Tibial nerve (tissue), 3 donors: Measurements from ENCODE around the gene TANC1.

ENCODE experiments used
- POLR2A ChIP-seq, 2 donors: fragments of 450-650 bp; IDR thresholded peaks; one replicate each; pipeline ENCODE4 v1.6.1; 2017; ENCODE audit warnings: antibody characterized with exemption in 2 of 2, mild to moderate bottlenecking in 2 of 2, moderate library complexity in 2 of 2
- TF ChIP-seq, protein P1 (sequence below), 5 experiments: fragments of 200-600 bp in 3 of 5; fragments of 450-650 bp in 2 of 5; sonication (generic) in 3 of 5; IDR thresholded peaks; one replicate each; pipeline ENCODE4 v1.5.1; 2016 to 2019; ENCODE audit warnings: antibody characterized with exemption in 5 of 5, mild to moderate bottlenecking in 3 of 5, moderate library complexity in 2 of 5

DNA sequence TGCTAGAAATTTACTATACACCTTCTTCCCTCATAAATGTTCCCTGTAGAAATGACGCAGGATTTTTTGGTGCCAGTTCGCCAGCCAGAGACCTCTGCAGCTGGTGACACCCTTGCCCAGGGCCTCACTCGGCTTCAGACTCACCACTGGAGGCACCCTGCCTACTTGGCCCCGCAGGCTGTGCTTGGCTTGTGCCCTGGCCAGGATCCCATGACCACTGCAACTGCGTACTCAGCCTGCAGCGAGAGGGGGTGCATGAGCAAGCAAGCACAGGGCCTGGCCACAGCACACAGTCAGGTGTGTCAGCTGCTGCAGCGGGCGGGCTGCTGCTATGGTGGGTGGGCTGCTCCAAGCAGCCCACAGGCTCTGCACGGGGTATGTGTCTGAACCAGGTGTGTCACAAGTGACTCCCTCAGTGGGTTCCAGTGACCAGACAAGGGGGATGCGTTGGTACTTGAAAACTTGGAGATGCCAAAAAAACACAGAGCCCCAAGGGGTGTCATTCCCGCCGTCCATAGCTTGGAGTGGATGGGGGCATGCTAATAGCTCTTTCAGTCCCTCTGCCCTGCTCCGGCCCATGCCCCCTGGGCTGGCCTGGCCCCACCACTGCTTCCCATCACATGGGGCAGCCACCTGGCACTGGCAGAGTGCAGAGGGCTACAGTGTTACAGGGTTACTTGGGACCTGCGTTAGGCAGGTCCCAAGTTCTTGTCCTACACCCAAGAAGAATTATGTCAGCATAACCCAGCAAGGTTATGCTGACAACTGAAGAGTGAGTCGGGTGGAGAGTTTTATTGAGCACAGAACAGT is 46.6 kb upstream of the TANC1 start:
- TF ChIP-seq, protein P1, sequence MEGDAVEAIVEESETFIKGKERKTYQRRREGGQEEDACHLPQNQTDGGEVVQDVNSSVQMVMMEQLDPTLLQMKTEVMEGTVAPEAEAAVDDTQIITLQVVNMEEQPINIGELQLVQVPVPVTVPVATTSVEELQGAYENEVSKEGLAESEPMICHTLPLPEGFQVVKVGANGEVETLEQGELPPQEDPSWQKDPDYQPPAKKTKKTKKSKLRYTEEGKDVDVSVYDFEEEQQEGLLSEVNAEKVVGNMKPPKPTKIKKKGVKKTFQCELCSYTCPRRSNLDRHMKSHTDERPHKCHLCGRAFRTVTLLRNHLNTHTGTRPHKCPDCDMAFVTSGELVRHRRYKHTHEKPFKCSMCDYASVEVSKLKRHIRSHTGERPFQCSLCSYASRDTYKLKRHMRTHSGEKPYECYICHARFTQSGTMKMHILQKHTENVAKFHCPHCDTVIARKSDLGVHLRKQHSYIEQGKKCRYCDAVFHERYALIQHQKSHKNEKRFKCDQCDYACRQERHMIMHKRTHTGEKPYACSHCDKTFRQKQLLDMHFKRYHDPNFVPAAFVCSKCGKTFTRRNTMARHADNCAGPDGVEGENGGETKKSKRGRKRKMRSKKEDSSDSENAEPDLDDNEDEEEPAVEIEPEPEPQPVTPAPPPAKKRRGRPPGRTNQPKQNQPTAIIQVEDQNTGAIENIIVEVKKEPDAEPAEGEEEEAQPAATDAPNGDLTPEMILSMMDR (IDR thresholded peaks at IDR 0.05) = no peak
- no peak for TF ChIP-seq POLR2A (IDR thresholded peaks at IDR 0.05)
